Sigmoid colon (tissue), 7 donors: ENCODE data around the gene PDE6A. TPM values are rescaled to one million over a fixed set of nuclear protein-coding genes. Genes with fewer than 3 reads are reported as not detected.

Experiments
- DNase-seq: peaks from one replicate; pipeline ENCODE4 v3.0.0-alpha.2; 2019
- H3K27ac ChIP-seq, 4 donors: fragments of 200-600 bp; sonication (generic); one replicate each; pipeline ENCODE4 v1.5.1; 2016 to 2019; ENCODE audit warnings: mild to moderate bottlenecking in 1 of 4
- H3K27me3 ChIP-seq, 3 donors: fragments of 200-600 bp; sonication (generic); one replicate each; pipeline ENCODE4 v1.5.1; 2019; ENCODE audit warnings: mild to moderate bottlenecking in 1 of 3
- H3K36me3 ChIP-seq, 4 donors: fragments of 200-600 bp; sonication (generic); one replicate each; pipeline ENCODE4 v1.5.1; 2016 to 2019
- H3K4me1 ChIP-seq, 4 donors: fragments of 200-600 bp; sonication (generic); one replicate each; pipeline ENCODE4 v1.5.1; 2017 to 2019
- H3K4me3 ChIP-seq, 4 donors: fragments of 200-600 bp; sonication (generic); one replicate each; pipeline ENCODE4 v1.5.1; 2017 to 2019; ENCODE audit warnings: mild to moderate bottlenecking in 2 of 4, moderate library complexity in 1 of 4
- H3K9me3 ChIP-seq, 4 donors: fragments of 200-600 bp in 3 of 4; sonication (generic) in 3 of 4; one replicate each; pipeline versions ENCODE4 v1.5.1 to v1.6.1; 2013 to 2019
- CTCF ChIP-seq, 4 experiments: fragments of 450-650 bp in 3 of 4; fragments of 200-600 bp in 1 of 4; IDR thresholded peaks; one replicate each; pipeline ENCODE4 v1.5.1; 2016 to 2019; ENCODE audit warnings: antibody characterized with exemption in 4 of 4, mild to moderate bottlenecking in 3 of 4, moderate library complexity in 2 of 4
- EP300 ChIP-seq, 4 donors: sonication (generic); formaldehyde crosslinking; IDR thresholded peaks; one replicate each; pipeline ENCODE4 v1.6.1; 2017; ENCODE audit warnings: antibody characterized with exemption in 4 of 4
- POLR2A ChIP-seq, 2 donors: fragments of 450-650 bp; IDR thresholded peaks; one replicate each; pipeline ENCODE4 v1.6.1; 2016; ENCODE audit warnings: antibody characterized with exemption in 2 of 2, mild to moderate bottlenecking in 2 of 2, moderate library complexity in 2 of 2
- POLR2AphosphoS5 ChIP-seq, 4 donors: sonication (generic); formaldehyde crosslinking; IDR thresholded peaks; one replicate each; pipeline ENCODE4 v1.6.1; 2017; ENCODE audit warnings: antibody characterized with exemption in 4 of 4
- WGBS, 2 donors: extraction: QIAGEN DNeasy Blood & Tissue Kit; methylation state at CpG; one replicate each; pipeline ENCODE4 v1.1.7; 2013; 5-methylcytosine and 5-hydroxymethylcytosine counted together
- intact Hi-C: fragments of 100-400 bp; cut with DNase I; formaldehyde crosslinking; loops from one replicate; pipeline ENCODE4 v1.15.1; 2023
- polyA plus RNA-seq, 3 donors: library from polyadenylated mRNA; stranded (reverse); fragments of 200-250 nt; gene quantifications; one replicate each; pipeline ENCODE4 v1.2.3, GENCODE V29; 2013
- total RNA-seq, 4 donors: library from RNA; depleted of rRNA; stranded (reverse); fragments of >200 nt; gene quantifications; one replicate each; pipeline ENCODE4 v1.1.0, GENCODE V29; 2016
- donor health status: healthy with polysubstance abuse.
- donor health status: Bipolar disorder and iron deficiency.
- donor health status: healthy.

The PDE6A gene
- total and polyA plus RNA-seq, 7 donors = 1.6 to 2.8 (median 2.4) TPM; not detected in 4

- no peaks in the 10 kb centered on the region for H3K27me3 ChIP-seq
- H3K4me1 ChIP-seq = no peaks in the 10 kb centered on the region
- intact Hi-C loops = no loop called here
- WGBS, 2 donors = 81 to 91% methylated on average over 3 of the region's 3 CpGs
- H3K9me3 ChIP-seq = no peaks in the 10 kb centered on the region
- TF ChIP-seq POLR2AphosphoS5 (IDR thresholded peaks at IDR 0.05) (no peak), EP300 (IDR thresholded peaks at IDR 0.05) (no peak), POLR2A (IDR thresholded peaks at IDR 0.05) (no peak), CTCF (IDR thresholded peaks at IDR 0.05) (no peak)
- DNase-seq = no peak
- H3K27ac ChIP-seq = no peak overlapping the region
- H3K36me3 ChIP-seq = no peaks in the 10 kb centered on the region
- H3K4me3 ChIP-seq = no peak overlapping the region
These were observed 36.8 kb downstream of the PDE6A start for GRCh38 chr5:149907828-149908227.

- no peaks in the 10 kb centered on the region for H3K9me3 ChIP-seq
- H3K27me3 ChIP-seq = no peaks in the 10 kb centered on the region
- H3K4me1 ChIP-seq = no peaks in the 10 kb centered on the region
- no peak overlapping the region for H3K27ac ChIP-seq
- H3K4me3 ChIP-seq = no peak overlapping the region
- no peaks in the 10 kb centered on the region for H3K36me3 ChIP-seq
- DNase-seq = no peak
- intact Hi-C loops = no loop called here
- TF ChIP-seq CTCF (IDR thresholded peaks at IDR 0.05) = no peak
- TF ChIP-seq EP300 (IDR thresholded peaks at IDR 0.05) = no peak
- TF ChIP-seq POLR2A (IDR thresholded peaks at IDR 0.05) = no peak
- no peak for TF ChIP-seq POLR2AphosphoS5 (IDR thresholded peaks at IDR 0.05)
These were observed 39.6 kb downstream of the PDE6A start for GRCh38 chr5:149904977-149905376.

- H3K4me3 ChIP-seq = no peak overlapping the region
- intact Hi-C loops = no loop called here
- no peaks in the 10 kb centered on the region for H3K36me3 ChIP-seq
- no peaks in the 10 kb centered on the region for H3K9me3 ChIP-seq
- no peaks in the 10 kb centered on the region for H3K27me3 ChIP-seq
- no peaks in the 10 kb centered on the region for H3K4me1 ChIP-seq
- 70 to 72% methylated on average over 4 of the region's 4 CpGs for WGBS, 2 donors
- TF ChIP-seq POLR2A (IDR thresholded peaks at IDR 0.05) = no peak
- TF ChIP-seq EP300 (IDR thresholded peaks at IDR 0.05) = no peak
- no peak for TF ChIP-seq POLR2AphosphoS5 (IDR thresholded peaks at IDR 0.05)
- TF ChIP-seq CTCF (IDR thresholded peaks at IDR 0.05) = no peak
- no peak for DNase-seq
- no peak overlapping the region for H3K27ac ChIP-seq
These were observed 40.2 kb downstream of the PDE6A start for GRCh38 chr5:149904293-149904886.

GRCh38 chr5:149903404-149903803, 41.2 kb downstream of the PDE6A start:
- intact Hi-C loops = no loop called here
- 96 to 99% methylated on average over 2 of the region's 2 CpGs for WGBS, 2 donors
- H3K27ac ChIP-seq = no peak overlapping the region
- H3K9me3 ChIP-seq = no peaks in the 10 kb centered on the region
- no peaks in the 10 kb centered on the region for H3K36me3 ChIP-seq
- H3K27me3 ChIP-seq = no peaks in the 10 kb centered on the region
- no peaks in the 10 kb centered on the region for H3K4me1 ChIP-seq
- no peak for DNase-seq
- TF ChIP-seq POLR2AphosphoS5 (IDR thresholded peaks at IDR 0.05) (no peak), CTCF (IDR thresholded peaks at IDR 0.05) (no peak), EP300 (IDR thresholded peaks at IDR 0.05) (no peak), POLR2A (IDR thresholded peaks at IDR 0.05) (no peak)
- H3K4me3 ChIP-seq = no peak overlapping the region

GRCh38 chr5:149902177-149902576, 42.4 kb downstream of the PDE6A start:
- H3K27ac ChIP-seq = no peak overlapping the region
- no peak for DNase-seq
- no peak overlapping the region for H3K4me3 ChIP-seq
- H3K9me3 ChIP-seq = no peaks in the 10 kb centered on the region
- intact Hi-C loops = no loop called here
- no peaks in the 10 kb centered on the region for H3K36me3 ChIP-seq
- H3K27me3 ChIP-seq = no peaks in the 10 kb centered on the region
- WGBS, 2 donors = 87 to 92% methylated on average over 4 of the region's 4 CpGs
- no peak for TF ChIP-seq POLR2AphosphoS5 (IDR thresholded peaks at IDR 0.05)
- no peak for TF ChIP-seq POLR2A (IDR thresholded peaks at IDR 0.05)
- TF ChIP-seq CTCF (IDR thresholded peaks at IDR 0.05) = no peak
- TF ChIP-seq EP300 (IDR thresholded peaks at IDR 0.05) = no peak
- H3K4me1 ChIP-seq = no peaks in the 10 kb centered on the region
